Activated CD8-positive, alpha-beta T cell treated with anti-CD3 and anti-CD28 coated beads for 36 hours (primary cell): ENCODE measurements around the gene ABCA4. TPM values are rescaled to one million over a fixed set of nuclear protein-coding genes. Genes with fewer than 3 reads are reported as not detected.

Source experiments
- ATAC-seq: fragments of 200-7000 bp; cut with Tn5 transposase; one replicate; pipeline ENCODE4 v1.10.0; 2021; ENCODE audit warnings: mild to moderate bottlenecking, moderate library complexity
- CTCF ChIA-PET: fragments of 350-600 bp; sonication (Branson Sonifier 250); formaldehyde crosslinking; loops from one replicate; lab custom pipeline; 2021; ENCODE audit warnings: antibody characterized with exemption; lab: Charles Lee
- POLR2A ChIA-PET: fragments of 350-600 bp; sonication (Branson Sonifier 250); formaldehyde crosslinking; loops from one replicate; lab custom pipeline; 2021; ENCODE audit warnings: antibody characterized with exemption; lab: Charles Lee
- DNase-seq: peaks from one replicate; pipeline ENCODE4 v3.0.0-alpha.2; 2020
- H3K27ac Mint-ChIP-seq: one replicate; pipeline ENCODE4 v1.8.0; 2021; ENCODE audit warnings: mild to moderate bottlenecking, mixed read lengths
- H3K27me3 Mint-ChIP-seq: one replicate; pipeline ENCODE4 v1.8.0; 2021; ENCODE audit warnings: mixed read lengths
- H3K36me3 Mint-ChIP-seq: one replicate; pipeline ENCODE4 v1.8.0; 2021; ENCODE audit warnings: low read depth, mixed read lengths
- H3K4me1 Mint-ChIP-seq: one replicate; pipeline ENCODE4 v1.8.0; 2021; ENCODE audit warnings: low read depth, mixed read lengths
- H3K4me3 Mint-ChIP-seq: one replicate; pipeline ENCODE4 v1.8.0; 2021; ENCODE audit warnings: mild to moderate bottlenecking, moderate library complexity, mixed read lengths
- H3K9me3 Mint-ChIP-seq: one replicate; pipeline ENCODE4 v1.8.0; 2021; ENCODE audit warnings: mixed read lengths
- CTCF ChIP-seq: fragments of 200-600 bp; IDR thresholded peaks from one replicate; pipeline ENCODE4 v1.8.0; 2022; ENCODE audit warnings: antibody characterized with exemption, mild to moderate bottlenecking
- intact Hi-C: fragments of 100-400 bp; cut with micrococcal nuclease; formaldehyde crosslinking; loops from one replicate; pipeline ENCODE4 v1.10.0; 2022
- total RNA-seq, 2 experiments: library from RNA; stranded (reverse); gene quantifications; one replicate each; pipeline ENCODE4 v1.2.3, GENCODE V29; 2021

The ABCA4 gene
- total RNA-seq, 2 experiments from 2014 or later: not detected

- Mint-ChIP-seq H3K9me3 (no peaks in the 10 kb centered on the region), H3K36me3 (no peaks in the 10 kb centered on the region)
- intact Hi-C loops: loop anchor here (5.0 kb wide), 1 partner anchor 419 kb away; no protein-coding TSS in a partner anchor
Observed at GRCh38 chr1:94048413-94049164, 72.4 kb downstream of the ABCA4 start.

GRCh38 chr1:94047949-94048348 is 73.0 kb downstream of the ABCA4 start:
- Mint-ChIP-seq H3K27me3 (peaks cover 13% of the 10 kb centered on the region), H3K4me3 (no peak overlapping the region), H3K27ac (no peak overlapping the region), H3K9me3 (no peaks in the 10 kb centered on the region), H3K4me1 (peaks cover 5% of the 10 kb centered on the region), H3K36me3 (no peaks in the 10 kb centered on the region)
- no peak for ATAC-seq
- no peak for DNase-seq
- intact Hi-C loops: loop anchor here (5.0 kb wide), 1 partner anchor 419 kb away; no protein-coding TSS in a partner anchor
- POLR2A ChIA-PET: no interaction called here
- CTCF ChIA-PET: interaction anchor here (1.3 to 4.2 kb wide), 3 partner anchors 8 to 285 kb away, joined by 3 to 30 read pairs (median 4); no protein-coding TSS in a partner anchor
- no peak for TF ChIP-seq CTCF

More at GRCh38 chr1:94048413-94049164, 72.4 kb downstream of the ABCA4 start:
- DNase-seq (no peak), ATAC-seq (no peak)
- Mint-ChIP-seq H3K27me3 (peaks cover 13% of the 10 kb centered on the region), H3K4me3 (no peak overlapping the region), H3K4me1 (peaks cover 5% of the 10 kb centered on the region), H3K27ac (no peak overlapping the region)
- TF ChIP-seq CTCF: no peak
- CTCF ChIA-PET: interaction anchor here (1.4 to 4.2 kb wide), 2 partner anchors 9 to 23 kb away, joined by 4 to 30 read pairs; no protein-coding TSS in a partner anchor
- POLR2A ChIA-PET: no interaction called here

- no peaks in the 10 kb centered on the region for H3K9me3 Mint-ChIP-seq
- H3K27me3 Mint-ChIP-seq: peaks cover 13% of the 10 kb centered on the region
- TF ChIP-seq CTCF: peak; percentile 61
- ChIA-PET POLR2A (no interaction called here), CTCF (interaction anchor here (0.6 to 2.4 kb wide), 20 partner anchors 9 to 424 kb away, joined by 3 to 11 read pairs (median 4); no protein-coding TSS in a partner anchor)
- ATAC-seq (peak; percentile 68), DNase-seq (peak; percentile 59)
- H3K4me3 Mint-ChIP-seq: peak overlapping the region; percentile 47
- H3K4me1 Mint-ChIP-seq: peaks cover 5% of the 10 kb centered on the region
- H3K27ac Mint-ChIP-seq: no peak overlapping the region
- intact Hi-C loops: loop anchor here (5.0 kb wide), 1 partner anchor 422 kb away; no protein-coding TSS in a partner anchor
- no peaks in the 10 kb centered on the region for H3K36me3 Mint-ChIP-seq
Observed at GRCh38 chr1:94045465-94046056, 75.4 kb downstream of the ABCA4 start.

GRCh38 chr1:94044891-94045290 is 76.1 kb downstream of the ABCA4 start:
- no peaks in the 10 kb centered on the region for H3K36me3 Mint-ChIP-seq
- ATAC-seq (no peak), DNase-seq (no peak)
- H3K4me1 Mint-ChIP-seq: peaks cover 5% of the 10 kb centered on the region
- H3K27me3 Mint-ChIP-seq: peaks cover 13% of the 10 kb centered on the region
- no peak overlapping the region for H3K27ac Mint-ChIP-seq
- no peak for TF ChIP-seq CTCF
- H3K4me3 Mint-ChIP-seq: no peak overlapping the region
- intact Hi-C loops: loop anchor here (5.0 kb wide), 1 partner anchor 422 kb away; no protein-coding TSS in a partner anchor
- H3K9me3 Mint-ChIP-seq: no peaks in the 10 kb centered on the region
- ChIA-PET CTCF (interaction anchor here (0.9 to 2.4 kb wide), 15 partner anchors 9 to 419 kb away, joined by 3 to 11 read pairs (median 5); no protein-coding TSS in a partner anchor), POLR2A (interaction anchor here (0.7 to 1.1 kb wide), 3 partner anchors 8 to 468 kb away, joined by 3 to 4 read pairs (median 3); no protein-coding TSS in a partner anchor)
